GM23338 (cell line): ENCODE data around the gene ZNF653. TPM values are rescaled to one million over a fixed set of nuclear protein-coding genes. Genes with fewer than 3 reads are reported as not detected.
A peak's percentile ranks its signal among the peaks of the same experiment; 100 is the strongest.

ENCODE experiments used
- ATAC-seq: fragments of 200-7000 bp; cut with Tn5 transposase; 3 replicates; pipeline ENCODE4 v1.9.1; 2020
- DNase-seq: peaks from one replicate; pipeline ENCODE4 v3.0.0-alpha.2; 2015; ENCODE audit warnings: low spot score
- H2AFZ ChIP-seq: fragments of 200-600 bp; sonication (generic); 2 replicates; pipeline ENCODE4 v1.8.0; 2016; ENCODE audit warnings: antibody characterized with exemption, mild to moderate bottlenecking, moderate library complexity
- H3F3A ChIP-seq: fragments of 200-600 bp; sonication (generic); replicated peaks from 2 replicates; pipeline ENCODE4 v1.8.0; 2017; ENCODE audit warnings: antibody characterized with exemption, mixed run types, low read depth
- H3K27ac ChIP-seq: fragments of 200-600 bp; sonication (generic); 2 replicates; pipeline ENCODE4 v1.6.1; 2016; ENCODE audit warnings: low read depth
- H3K27me3 ChIP-seq: fragments of 200-600 bp; sonication (generic); 2 replicates; pipeline ENCODE4 v1.8.0; 2016; ENCODE audit warnings: mild to moderate bottlenecking, mixed run types, moderate library complexity; ENCODE audit not compliant: insufficient read depth
- H3K36me3 ChIP-seq: fragments of 200-600 bp; sonication (generic); 2 replicates; pipeline ENCODE4 v1.8.0; 2016; ENCODE audit warnings: mild to moderate bottlenecking; ENCODE audit not compliant: insufficient read depth
- H3K4me1 ChIP-seq: fragments of 200-600 bp; sonication (generic); 2 replicates; pipeline ENCODE4 v1.8.0; 2016; ENCODE audit warnings: mild to moderate bottlenecking, moderate library complexity; ENCODE audit not compliant: insufficient read depth
- H3K4me2 ChIP-seq: fragments of 200-600 bp; sonication (generic); 2 replicates; pipeline ENCODE4 v1.7.1; 2017; ENCODE audit warnings: mixed run types
- H3K4me3 ChIP-seq: fragments of 200-600 bp; sonication (generic); 2 replicates; pipeline ENCODE4 v1.6.1; 2016; ENCODE audit warnings: mixed run types
- H3K79me2 ChIP-seq: fragments of 200-600 bp; sonication (generic); replicated peaks from 2 replicates; pipeline ENCODE4 v1.8.0; 2017; ENCODE audit warnings: mild to moderate bottlenecking; ENCODE audit not compliant: insufficient read depth
- H3K9me2 ChIP-seq: fragments of 200-600 bp; sonication (generic); 2 replicates; pipeline ENCODE4 v1.8.0; 2017; ENCODE audit not compliant: insufficient read depth
- H4K20me1 ChIP-seq: fragments of 200-600 bp; sonication (generic); replicated peaks from 2 replicates; pipeline ENCODE4 v1.8.0; 2017; ENCODE audit warnings: mild to moderate bottlenecking; ENCODE audit not compliant: insufficient read depth
- H3K27ac Mint-ChIP-seq: 2 replicates; pipeline ENCODE4 v1.8.0; 2020; ENCODE audit warnings: inconsistent platforms, mild to moderate bottlenecking, moderate library complexity, mixed read lengths
- H3K27me3 Mint-ChIP-seq: 3 replicates; pipeline ENCODE4 v1.8.0; 2022; ENCODE audit warnings: low read depth, mild to moderate bottlenecking, moderate library complexity, mixed read lengths, inconsistent platforms; ENCODE audit not compliant: insufficient read depth, poor library complexity
- H3K36me3 Mint-ChIP-seq: 3 replicates; pipeline ENCODE4 v1.8.0; 2021; ENCODE audit warnings: low read depth, mild to moderate bottlenecking, inconsistent platforms, moderate library complexity, mixed read lengths
- H3K4me1 Mint-ChIP-seq: 3 replicates; pipeline ENCODE4 v1.8.0; 2020; ENCODE audit warnings: mild to moderate bottlenecking, inconsistent platforms, mixed read lengths
- H3K4me3 Mint-ChIP-seq: 3 replicates; pipeline ENCODE4 v1.8.0; 2021; ENCODE audit warnings: moderate library complexity, mild to moderate bottlenecking, inconsistent platforms, mixed read lengths
- H3K9me3 Mint-ChIP-seq: 3 replicates; pipeline ENCODE4 v1.8.0; 2020; ENCODE audit warnings: moderate library complexity, mild to moderate bottlenecking, inconsistent platforms, mixed read lengths
- ETS1 ChIP-seq: IDR thresholded peaks from 2 replicates; pipeline ENCODE4 v1.6.1; 2016; ENCODE audit warnings: antibody characterized with exemption
- EZH2 ChIP-seq: fragments of 200-600 bp; sonication (generic); IDR thresholded peaks from one replicate; pipeline ENCODE4 v1.8.0; 2017; ENCODE audit warnings: antibody characterized with exemption, mild to moderate bottlenecking, low read depth; ENCODE audit not compliant: unreplicated experiment
- EZH2phosphoT487 ChIP-seq: fragments of 200-600 bp; sonication (generic); IDR thresholded peaks from one replicate; pipeline ENCODE4 v1.8.1; 2018; ENCODE audit warnings: antibody characterized with exemption; ENCODE audit not compliant: unreplicated experiment
- POLR2AphosphoS5 ChIP-seq: IDR thresholded peaks from 2 replicates; pipeline ENCODE4 v1.6.1; 2016; ENCODE audit warnings: antibody characterized with exemption, low read depth
- REST ChIP-seq: IDR thresholded peaks from one replicate; pipeline ENCODE4 v1.6.1; 2018; ENCODE audit warnings: antibody characterized with exemption; ENCODE audit not compliant: unreplicated experiment
- STAT1 ChIP-seq: IDR thresholded peaks from one replicate; pipeline ENCODE4 v1.6.1; 2016; ENCODE audit warnings: antibody characterized with exemption; ENCODE audit not compliant: unreplicated experiment
- ZNF114 ChIP-seq: fragments of 250-450 bp; sonication (Bioruptor Pico); IDR thresholded peaks from 2 replicates; pipeline ENCODE4 v1.5.0; 2020; ENCODE audit warnings: mild to moderate bottlenecking, moderate library complexity
- ZNF331 ChIP-seq: fragments of 250-450 bp; sonication (Bioruptor Pico); IDR thresholded peaks from 2 replicates; pipeline ENCODE4 v1.5.0; 2020; ENCODE audit warnings: low read depth, mild to moderate bottlenecking, moderate library complexity
- ZNF462 ChIP-seq: fragments of 250-450 bp; sonication (Bioruptor Pico); IDR thresholded peaks from 2 replicates; pipeline ENCODE4 v1.5.0; 2020; ENCODE audit warnings: mild to moderate bottlenecking, moderate library complexity
- polyA plus RNA-seq: library from polyadenylated mRNA; unstranded; fragments of >200 nt; fragmentation: Nextera tagmentation; extraction: Ambion mirVana; gene quantifications from 2 replicates; pipeline ENCODE4 v1.2.1, GENCODE V29; 2016
- total RNA-seq: library from RNA; depleted of rRNA; stranded (reverse); fragments of >200 nt; shearing (Covaris generic); gene quantifications from 2 replicates; pipeline ENCODE4 v1.2.3, GENCODE V29; 2014

ZNF653 gene
- total and polyA plus RNA-seq, 2 experiments from 2014 or later = 2.5 to 5.3 TPM

GRCh38 chr19:11478167-11479089, 27.2 kb downstream of the ZNF653 start:
- Histone ChIP-seq H3F3A (peaks cover 13% of the 10 kb centered on the region), H3K27ac (no peak overlapping the region), H4K20me1 (no peaks in the 10 kb centered on the region), H3K9me2 (no peaks in the 10 kb centered on the region), H3K4me1 (peaks cover 8% of the 10 kb centered on the region), H3K4me2 (no peak overlapping the region), H3K27me3 (peaks cover 34% of the 10 kb centered on the region), H3K79me2 (no peaks in the 10 kb centered on the region), H3K36me3 (no peaks in the 10 kb centered on the region), H3K4me3 (peak overlapping the region; percentile 61), H2AFZ (no peak overlapping the region; the same call in 1 of the 2 replicates)
- H3K27ac Mint-ChIP-seq = no peak overlapping the region
- peaks cover 7% of the 10 kb centered on the region; the same call in 2 of the 3 replicates for H3K9me3 Mint-ChIP-seq
- TF ChIP-seq ZNF114 (CRISPR knock-in tag) = no peak
- TF ChIP-seq REST = no peak
- TF ChIP-seq ZNF331 = no peak
- no peak for TF ChIP-seq EZH2
- TF ChIP-seq STAT1 = no peak
- TF ChIP-seq ETS1 = no peak
- TF ChIP-seq POLR2AphosphoS5 = no peak
- no peak for TF ChIP-seq EZH2phosphoT487
- ATAC-seq (no peak), DNase-seq (peak; percentile 20)
- H3K4me1 Mint-ChIP-seq = peaks cover 6% of the 10 kb centered on the region
- no peaks in the 10 kb centered on the region; the same call in 2 of the 3 replicates for H3K36me3 Mint-ChIP-seq
- peaks cover 42% of the 10 kb centered on the region for H3K27me3 Mint-ChIP-seq
- no peak overlapping the region; the same call in 2 of the 3 replicates for H3K4me3 Mint-ChIP-seq

- H3K27me3 ChIP-seq = peaks cover 11% of the 10 kb centered on the region
- no peak overlapping the region for H3K27ac ChIP-seq
- no peak overlapping the region; the same call in 2 of the 3 replicates for H3K4me3 Mint-ChIP-seq
- H4K20me1 ChIP-seq = no peaks in the 10 kb centered on the region
- H3K9me3 Mint-ChIP-seq = peaks cover 3% of the 10 kb centered on the region; the same call in 2 of the 3 replicates
- H3K36me3 Mint-ChIP-seq = no peaks in the 10 kb centered on the region; the same call in 2 of the 3 replicates
- no peaks in the 10 kb centered on the region; the same call in 2 of the 3 replicates for H3K4me1 Mint-ChIP-seq
- no peaks in the 10 kb centered on the region for H3K79me2 ChIP-seq
- H3K27me3 Mint-ChIP-seq = peaks cover 28% of the 10 kb centered on the region
- H3K4me3 ChIP-seq = no peak overlapping the region
- no peak overlapping the region for H3K27ac Mint-ChIP-seq
- no peak for ATAC-seq
- H2AFZ ChIP-seq = no peak overlapping the region
- H3K9me2 ChIP-seq = no peaks in the 10 kb centered on the region
- no peaks in the 10 kb centered on the region for H3K36me3 ChIP-seq
- no peaks in the 10 kb centered on the region for H3K4me1 ChIP-seq
- no peaks in the 10 kb centered on the region; the same call in 1 of the 2 replicates for H3F3A ChIP-seq
- no peak overlapping the region for H3K4me2 ChIP-seq
- DNase-seq = no peak
- no peak for TF ChIP-seq EZH2
- TF ChIP-seq STAT1 = no peak
- no peak for TF ChIP-seq ZNF331
- no peak for TF ChIP-seq ZNF462 (CRISPR knock-in tag)
- TF ChIP-seq EZH2phosphoT487 = no peak
Measured at GRCh38 chr19:11475861-11476260, 29.8 kb downstream of the ZNF653 start.
